DOHH2 (cell line): ENCODE results near the gene CAPS.

Source experiments
- CTCF ChIP-seq: fragments of 200-600 bp; sonication (generic); IDR thresholded peaks from one replicate; pipeline ENCODE4 v1.5.1; 2014; ENCODE audit warnings: antibody characterized with exemption, mild to moderate bottlenecking, low read depth, low read length; ENCODE audit not compliant: poor library complexity, severe bottlenecking
- EZH2phosphoT487 ChIP-seq: fragments of 200-600 bp; sonication (generic); IDR thresholded peaks from 2 replicates; pipeline ENCODE4 v1.6.1; 2017; ENCODE audit warnings: borderline replicate concordance, mild to moderate bottlenecking, antibody characterized with exemption, low read length, moderate library complexity, mixed read lengths

DNA sequence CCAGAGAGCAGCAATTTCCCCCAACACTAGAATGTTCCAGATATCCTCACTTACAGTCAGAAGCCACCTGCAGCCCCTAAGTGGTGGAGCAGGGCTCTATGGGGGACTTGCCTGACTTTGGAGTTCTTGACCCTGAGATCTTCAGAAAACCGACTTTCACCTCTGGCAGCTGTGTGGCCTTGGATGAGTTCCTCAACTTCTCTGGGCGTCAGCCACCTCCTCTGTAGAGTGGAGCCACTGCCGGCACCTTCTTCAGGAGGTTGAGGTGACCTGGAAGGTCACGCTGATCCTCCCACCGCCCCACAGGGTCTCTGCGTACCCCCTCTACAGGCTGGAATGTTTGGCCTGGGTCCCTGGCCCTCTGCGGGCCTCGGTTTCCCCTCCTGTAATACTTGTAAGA lies 36.6 kb upstream of the CAPS start:
- TF ChIP-seq CTCF: no peak
- no peak for TF ChIP-seq EZH2phosphoT487
